ENCODE measurements around the gene MED13L. TPM values are rescaled to one million over a fixed set of nuclear protein-coding genes. Genes with fewer than 3 reads are reported as not detected.
A peak's percentile ranks its signal among the peaks of the same experiment; 100 is the strongest.

MED13L gene
- total and polyA plus RNA-seq, 2 of the 4 experiments (the other 2 are of a cell fraction) = 17.9 to 49.1 TPM

GRCh38 chr12:116130431-116130830, 147.1 kb downstream of the MED13L start:
- H2AK9ac ChIP-seq (replicated peaks; ENCODE audit: low read depth, low read length, poor library complexity) = no peak overlapping the region
- WGBS, 2 experiments (ENCODE audit: extremely low coverage in 2 of 2, insufficient read length in 1 of 2) = no CpG with 5 or more reads among the region's 1 CpG
- H3K4ac ChIP-seq (ENCODE audit: low read depth, low read length) = no peak overlapping the region
- H3K9me3 ChIP-seq (ENCODE audit: control insufficient read depth, insufficient read depth, low read length) = no peaks in the 10 kb centered on the region
- H4K8ac ChIP-seq (ENCODE audit: low read depth in 2 of 2, low read length in 2 of 2) = no peak overlapping the region
- H3K56ac ChIP-seq (ENCODE audit: extremely low read depth, insufficient read depth, low read length) = no peak overlapping the region
- H3K9me1 ChIP-seq (ENCODE audit: insufficient read depth, low read length) = peaks cover 17% of the 10 kb centered on the region
- no peak overlapping the region for H4K91ac ChIP-seq (ENCODE audit: insufficient read depth, low read depth, low read length)
- TF ChIP-seq MAZ (IDR thresholded peaks at IDR 0.05; ENCODE audit: borderline replicate concordance, low read depth, low read length) = no peak
- TF ChIP-seq, protein P1, sequence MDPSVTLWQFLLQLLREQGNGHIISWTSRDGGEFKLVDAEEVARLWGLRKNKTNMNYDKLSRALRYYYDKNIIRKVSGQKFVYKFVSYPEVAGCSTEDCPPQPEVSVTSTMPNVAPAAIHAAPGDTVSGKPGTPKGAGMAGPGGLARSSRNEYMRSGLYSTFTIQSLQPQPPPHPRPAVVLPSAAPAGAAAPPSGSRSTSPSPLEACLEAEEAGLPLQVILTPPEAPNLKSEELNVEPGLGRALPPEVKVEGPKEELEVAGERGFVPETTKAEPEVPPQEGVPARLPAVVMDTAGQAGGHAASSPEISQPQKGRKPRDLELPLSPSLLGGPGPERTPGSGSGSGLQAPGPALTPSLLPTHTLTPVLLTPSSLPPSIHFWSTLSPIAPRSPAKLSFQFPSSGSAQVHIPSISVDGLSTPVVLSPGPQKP (IDR thresholded peaks at IDR 0.05; ENCODE audit: borderline replicate concordance, low read depth, low read length) = no peak
- no peak for TF ChIP-seq MXI1 (IDR thresholded peaks at IDR 0.05; ENCODE audit: borderline replicate concordance, low read depth, low read length)
- no peak for TF ChIP-seq FOS (IDR thresholded peaks at IDR 0.05; ENCODE audit: low read depth, low read length)
- TF ChIP-seq RAD21 (IDR thresholded peaks at IDR 0.05; ENCODE audit: low read length) = no peak
- TF ChIP-seq SMC3 (IDR thresholded peaks at IDR 0.05; ENCODE audit: low read depth, low read length) = no peak
- TF ChIP-seq CHD1 (IDR thresholded peaks at IDR 0.05; ENCODE audit: low read depth, low read length) = no peak
- no peak for TF ChIP-seq NFE2L2 (IDR thresholded peaks at IDR 0.05; ENCODE audit: low read depth, low read length)
- TF ChIP-seq, protein P2, sequence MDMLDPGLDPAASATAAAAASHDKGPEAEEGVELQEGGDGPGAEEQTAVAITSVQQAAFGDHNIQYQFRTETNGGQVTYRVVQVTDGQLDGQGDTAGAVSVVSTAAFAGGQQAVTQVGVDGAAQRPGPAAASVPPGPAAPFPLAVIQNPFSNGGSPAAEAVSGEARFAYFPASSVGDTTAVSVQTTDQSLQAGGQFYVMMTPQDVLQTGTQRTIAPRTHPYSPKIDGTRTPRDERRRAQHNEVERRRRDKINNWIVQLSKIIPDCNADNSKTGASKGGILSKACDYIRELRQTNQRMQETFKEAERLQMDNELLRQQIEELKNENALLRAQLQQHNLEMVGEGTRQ (IDR thresholded peaks at IDR 0.05; ENCODE audit: low read depth, low read length) = no peak
- TF ChIP-seq CEBPB (IDR thresholded peaks at IDR 0.05; ENCODE audit: low read depth, low read length) = no peak
- no peak for TF ChIP-seq POLR2A (IDR thresholded peaks at IDR 0.05; ENCODE audit: low read depth, low read length)
- no peak for TF ChIP-seq MAFK (IDR thresholded peaks at IDR 0.05; ENCODE audit: low read depth, low read length)
- TF ChIP-seq, protein P3, sequence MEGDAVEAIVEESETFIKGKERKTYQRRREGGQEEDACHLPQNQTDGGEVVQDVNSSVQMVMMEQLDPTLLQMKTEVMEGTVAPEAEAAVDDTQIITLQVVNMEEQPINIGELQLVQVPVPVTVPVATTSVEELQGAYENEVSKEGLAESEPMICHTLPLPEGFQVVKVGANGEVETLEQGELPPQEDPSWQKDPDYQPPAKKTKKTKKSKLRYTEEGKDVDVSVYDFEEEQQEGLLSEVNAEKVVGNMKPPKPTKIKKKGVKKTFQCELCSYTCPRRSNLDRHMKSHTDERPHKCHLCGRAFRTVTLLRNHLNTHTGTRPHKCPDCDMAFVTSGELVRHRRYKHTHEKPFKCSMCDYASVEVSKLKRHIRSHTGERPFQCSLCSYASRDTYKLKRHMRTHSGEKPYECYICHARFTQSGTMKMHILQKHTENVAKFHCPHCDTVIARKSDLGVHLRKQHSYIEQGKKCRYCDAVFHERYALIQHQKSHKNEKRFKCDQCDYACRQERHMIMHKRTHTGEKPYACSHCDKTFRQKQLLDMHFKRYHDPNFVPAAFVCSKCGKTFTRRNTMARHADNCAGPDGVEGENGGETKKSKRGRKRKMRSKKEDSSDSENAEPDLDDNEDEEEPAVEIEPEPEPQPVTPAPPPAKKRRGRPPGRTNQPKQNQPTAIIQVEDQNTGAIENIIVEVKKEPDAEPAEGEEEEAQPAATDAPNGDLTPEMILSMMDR (conservative IDR thresholded peaks at IDR 0.05; ENCODE audit: low read depth, low read length) = no peak
- TF ChIP-seq RFX5 (IDR thresholded peaks at IDR 0.05; ENCODE audit: low read depth, low read length) = no peak
- TF ChIP-seq BHLHE40 (IDR thresholded peaks at IDR 0.05; ENCODE audit: low read depth, low read length) = no peak
- no peak for TF ChIP-seq RCOR1 (IDR thresholded peaks at IDR 0.05; ENCODE audit: insufficient replicate concordance, low read length)
- no peaks in the 10 kb centered on the region for H3K27me3 ChIP-seq (ENCODE audit: control insufficient read depth, insufficient read depth, low read length)
- no peak overlapping the region for H2AK5ac ChIP-seq (ENCODE audit: low read depth, low read length)
- DNase-seq = peak; percentile 67
- BruUV-seq (replicated peaks) = no TSS peak
- no peak overlapping the region for H2BK120ac ChIP-seq (ENCODE audit: low read depth, low read length)
- H3K4me1 ChIP-seq (ENCODE audit: control insufficient read depth, insufficient read depth, low read length) = peaks cover 26% of the 10 kb centered on the region
- no peak overlapping the region for H3K27ac ChIP-seq (ENCODE audit: insufficient read depth, low read length)
- POLR2A ChIA-PET (ENCODE audit: unreplicated experiment) = interaction anchor here (0.5 kb wide), 1 partner anchor 551 kb away, joined by 3 read pairs; no protein-coding TSS in a partner anchor
- H3K4me2 ChIP-seq (ENCODE audit: low read depth, low read length) = peak overlapping the region; percentile 62; the same call in 1 of the 2 replicates
- H3K4me3 ChIP-seq (ENCODE audit: insufficient read depth, low read depth, low read length) = no peak overlapping the region
- no peak overlapping the region for H3K9ac ChIP-seq (ENCODE audit: low read depth, low read length)
- peaks cover 70% of the 10 kb centered on the region for H4K20me1 ChIP-seq (ENCODE audit: insufficient read depth, low read length)
- H4K5ac ChIP-seq (ENCODE audit: low read depth, low read length) = no peak overlapping the region
- H3K36me3 ChIP-seq (ENCODE audit: control insufficient read depth, insufficient read depth, low read length) = no peaks in the 10 kb centered on the region
- dilution Hi-C loops (cut with HindIII; ENCODE audit: low sequenced_read_pairs, unreplicated experiment) (no loop called here), intact Hi-C loops (cut with micrococcal nuclease) (no loop called here), in situ Hi-C loops (cut with MboI; ENCODE audit: low sequenced_read_pairs) (no loop called here)
- H3K79me1 ChIP-seq (ENCODE audit: low read depth in 1 of 2, low read length in 2 of 2) = peaks cover 29 to 71% of the 10 kb centered on the region in 2 experiments
- H2BK5ac ChIP-seq (ENCODE audit: low read depth, low read length, poor library complexity, severe bottlenecking) = no peak overlapping the region
- H2BK20ac ChIP-seq (ENCODE audit: low read depth, low read length) = no peak overlapping the region
- no peak overlapping the region; the same call in 1 of the 2 replicates for H3K18ac ChIP-seq (ENCODE audit: low read depth, low read length)
- no peak overlapping the region for H3K23ac ChIP-seq (ENCODE audit: low read depth, low read length)
- no peak overlapping the region for H3K14ac ChIP-seq (replicated peaks; ENCODE audit: low read depth, low read length)
- H2AFZ ChIP-seq (replicated peaks; ENCODE audit: low read length, poor library complexity) = no peak overlapping the region
- CTCF ChIA-PET = interaction anchor here (0.7 to 1.1 kb wide), 4 partner anchors 18 to 213 kb away, joined by 3 to 9 read pairs (median 4); no protein-coding TSS in a partner anchor
- H2BK15ac ChIP-seq (ENCODE audit: low read depth, low read length) = no peak overlapping the region
- ATAC-seq (ENCODE audit: low read depth) = peak; percentile 18
